Stimulated activated CD4-positive, alpha-beta T cell treated with anti-CD3 and anti-CD28 coated beads, Interleukin-12 subunit alpha, Interleukin-12 subunit beta, amount 100 ng/mL, for 24 hours (primary cell): ENCODE data around the gene ARHGAP10.

Experiments
- DNase-seq, 2 experiments: peaks; one replicate each; pipeline ENCODE4 v3.0.0-alpha.2; 2020; ENCODE audit warnings: low read depth in 2 of 2

Gene ARHGAP10

GRCh38 chr4:148093065-148093464 lies 361.2 kb downstream of the ARHGAP10 start:
- DNase-seq = no peak

DNA sequence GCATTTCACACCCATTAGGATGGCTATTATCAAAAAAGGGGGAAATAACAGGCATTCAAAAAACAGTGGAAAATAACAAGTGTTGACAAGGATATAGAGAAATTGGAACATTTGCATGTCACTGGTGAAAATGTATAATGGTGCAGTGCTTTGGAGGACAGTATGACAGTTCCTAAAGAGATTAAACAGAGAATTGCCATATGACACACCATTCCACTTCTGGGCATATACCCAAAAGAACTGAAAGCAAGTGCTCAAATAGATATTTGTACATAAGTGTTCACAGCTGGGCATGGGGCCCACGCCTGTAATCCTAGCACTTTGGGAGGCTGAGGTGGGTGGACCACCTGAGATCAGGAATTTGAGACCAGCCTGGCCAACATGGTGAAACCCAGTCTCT lies 362.3 kb downstream of the ARHGAP10 start:
- DNase-seq = no peak

- no peak for DNase-seq
Observed at GRCh38 chr4:148095346-148095923, 363.5 kb downstream of the ARHGAP10 start.

DNA sequence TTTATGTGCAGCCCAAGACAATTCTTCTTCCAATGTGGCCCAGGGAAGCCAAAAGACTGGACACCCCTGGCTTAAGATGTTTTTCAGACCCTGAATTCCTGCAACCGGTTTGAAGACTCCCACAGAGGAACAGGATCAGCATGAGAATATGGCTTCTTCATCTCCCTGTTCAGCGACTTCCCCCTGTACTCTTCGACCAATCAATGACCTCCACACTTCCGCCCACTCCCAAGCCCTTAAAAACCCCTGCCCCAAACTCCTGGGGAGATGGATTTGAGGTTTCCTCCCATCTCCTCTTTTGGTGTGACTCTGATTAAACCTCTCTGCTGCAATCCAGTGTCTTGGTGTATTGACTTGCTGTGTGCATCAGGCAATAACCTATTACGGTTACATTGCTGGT lies 365.9 kb downstream of the ARHGAP10 start:
- no peak for DNase-seq

DNA sequence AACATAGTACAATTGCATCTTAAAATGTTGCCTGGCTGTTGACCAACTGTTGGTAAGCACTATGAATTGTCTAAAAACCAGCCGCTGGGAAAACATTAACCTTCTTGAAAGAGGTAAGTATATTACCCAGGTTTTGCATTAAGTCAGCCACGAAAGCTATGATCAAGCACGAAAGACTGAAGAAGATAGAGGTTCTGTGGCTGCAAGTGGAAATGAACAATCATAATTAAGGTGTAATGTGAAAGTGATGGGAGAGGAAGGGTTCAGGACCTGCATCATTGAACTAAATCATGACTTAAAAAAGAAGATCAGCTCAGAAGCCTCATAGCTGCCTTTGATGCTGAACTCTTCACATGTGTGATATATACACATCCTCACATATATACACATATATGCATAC lies 369.3 kb downstream of the ARHGAP10 start:
- DNase-seq = no peak

DNA sequence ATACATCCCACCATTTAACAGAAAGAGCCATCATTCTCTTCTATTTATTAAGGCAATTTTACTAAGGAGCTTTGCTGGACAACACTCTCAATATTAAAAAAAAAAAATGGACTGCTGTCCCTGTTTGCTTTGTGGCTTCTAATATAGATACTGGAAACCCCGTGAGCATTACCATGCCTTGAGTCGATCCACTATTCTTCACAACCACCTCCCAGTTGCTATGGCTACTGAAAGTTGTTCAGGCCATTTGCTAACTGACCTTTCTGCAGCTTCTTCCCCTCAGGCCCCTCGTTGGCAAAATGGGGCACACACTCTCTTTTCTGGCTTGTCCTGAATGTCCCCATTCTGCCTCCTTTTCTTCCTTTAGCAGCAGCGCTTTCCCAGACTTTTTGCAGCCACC lies 369.9 kb downstream of the ARHGAP10 start:
- DNase-seq = no peak

GRCh38 chr4:148103597-148104355 lies 371.9 kb downstream of the ARHGAP10 start:
- no peak for DNase-seq

DNA sequence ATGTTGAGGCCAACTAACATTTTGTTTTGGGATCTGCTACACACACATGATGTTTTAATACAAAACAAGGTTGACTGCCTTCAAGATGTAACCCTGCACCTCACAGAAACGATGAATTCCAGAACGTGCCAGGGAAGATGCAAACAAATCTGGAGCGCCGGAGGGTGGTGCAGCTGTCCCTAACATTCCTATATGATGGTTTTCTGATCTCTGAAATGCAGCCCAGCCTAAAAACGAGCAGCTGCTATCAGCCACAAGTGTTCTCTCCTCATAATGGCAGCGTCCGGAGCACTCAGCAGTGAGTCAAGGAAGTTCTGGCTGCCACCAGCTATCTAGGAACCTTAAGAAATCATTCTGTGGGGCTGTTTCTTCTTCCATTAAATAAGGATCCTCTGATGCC lies 376.9 kb downstream of the ARHGAP10 start:
- no peak for DNase-seq

DNA sequence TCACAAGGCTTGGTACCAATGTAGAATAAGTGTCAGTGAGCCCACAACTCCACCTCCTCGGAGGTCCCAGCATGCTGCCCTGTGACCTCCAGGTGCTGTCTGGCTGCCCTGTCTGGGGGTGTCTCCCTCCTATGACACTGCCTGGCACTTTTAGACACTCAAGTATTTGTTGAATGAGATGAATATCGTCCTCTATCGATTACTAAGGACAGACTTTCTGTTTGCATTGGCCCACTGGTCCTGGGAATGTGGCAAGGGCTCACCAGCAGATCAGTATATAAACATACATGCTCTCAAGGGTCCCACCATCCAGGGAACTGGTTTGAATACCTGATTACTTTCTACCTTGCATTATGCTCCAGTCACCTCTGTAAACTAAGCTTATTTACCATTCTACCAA lies 377.3 kb downstream of the ARHGAP10 start:
- DNase-seq = no peak

- DNase-seq = no peak
Observed at GRCh38 chr4:148110169-148110568, 378.3 kb downstream of the ARHGAP10 start.

- DNase-seq = no peak
Observed at GRCh38 chr4:148112231-148112982, 380.5 kb downstream of the ARHGAP10 start.

- DNase-seq = no peak
Observed at GRCh38 chr4:148114436-148114835, 382.5 kb downstream of the ARHGAP10 start.

DNA sequence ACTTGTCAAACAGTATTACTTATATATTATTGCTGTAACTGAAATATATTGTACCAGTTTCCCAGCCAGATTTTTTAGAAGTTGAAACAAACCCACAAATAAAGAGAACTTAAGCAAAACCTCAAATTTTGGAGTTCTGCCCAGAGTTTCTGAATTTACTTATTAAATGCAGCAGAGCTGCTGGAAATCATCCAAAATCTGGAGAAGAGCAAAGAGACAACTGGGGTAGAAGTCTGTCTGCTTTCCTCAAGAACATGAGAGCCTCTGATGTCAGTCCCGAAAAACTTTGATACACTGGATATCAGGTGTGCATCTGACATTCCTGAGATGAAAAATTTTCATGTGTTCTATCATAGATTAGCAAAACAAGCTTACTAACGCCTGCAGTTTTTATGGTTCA lies 384.4 kb downstream of the ARHGAP10 start:
- DNase-seq = no peak

DNA sequence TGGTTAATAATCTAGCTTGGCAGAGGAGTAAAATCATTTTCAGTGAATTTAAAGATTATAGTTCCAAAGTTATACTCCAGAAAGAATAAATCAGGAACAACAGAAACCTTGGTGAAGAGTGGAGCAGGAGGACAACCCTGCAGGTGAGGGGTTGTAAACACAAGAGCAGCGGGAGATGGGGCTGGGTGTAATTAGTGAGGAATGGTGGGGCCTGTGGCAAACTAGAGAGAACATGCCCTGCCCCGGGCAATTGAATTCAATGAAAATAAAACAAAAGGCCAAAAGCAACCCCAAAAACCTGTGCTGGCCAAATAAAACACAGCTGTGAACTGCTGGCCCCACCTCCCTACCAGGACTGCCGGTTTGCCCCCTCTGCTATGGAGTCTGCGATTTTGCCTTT lies 385.1 kb downstream of the ARHGAP10 start:
- DNase-seq = no peak

- no peak for DNase-seq
Observed at GRCh38 chr4:148118179-148118578, 386.3 kb downstream of the ARHGAP10 start.

GRCh38 chr4:148118633-148119032 lies 386.7 kb downstream of the ARHGAP10 start:
- DNase-seq = no peak

DNA sequence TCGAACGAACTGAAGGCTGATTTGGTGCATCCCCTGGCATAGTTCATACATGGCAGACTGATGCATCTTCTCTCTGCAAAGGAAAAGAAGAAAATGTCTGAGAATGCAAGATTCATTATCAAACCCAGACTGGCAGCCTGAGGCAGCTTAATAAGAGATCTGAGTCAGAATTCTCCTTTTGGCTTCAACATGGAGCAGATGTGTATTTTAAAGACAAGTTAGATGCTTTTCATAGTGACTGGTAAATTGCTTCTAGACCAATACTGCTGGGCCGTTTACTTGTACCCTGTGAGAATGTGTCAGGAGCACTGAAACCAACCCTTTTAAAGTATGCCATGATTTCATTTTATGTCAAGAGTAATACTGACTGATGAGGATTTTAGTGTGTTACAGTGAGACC lies 388.3 kb downstream of the ARHGAP10 start:
- DNase-seq = no peak
